ENCODE measurements around the gene NAT8L. TPM values are rescaled to one million over a fixed set of nuclear protein-coding genes. Genes with fewer than 3 reads are reported as not detected.
"Not testable (repeated sequence)": the region's sequence is repeated elsewhere in the genome, so short reads cannot be mapped to it uniquely, and the experiment has no call there.

Gene NAT8L
- 0.40 TPM for total RNA-seq

GRCh38 chr4:2059046-2059725, at the start of gene NAT8L:
NAT8L (plus strand) TSS chr4:2059327; CDS start chr4:2059512, 185 bp downstream.
- no peak for DNase-seq (ENCODE audit: low spot score)

DNA sequence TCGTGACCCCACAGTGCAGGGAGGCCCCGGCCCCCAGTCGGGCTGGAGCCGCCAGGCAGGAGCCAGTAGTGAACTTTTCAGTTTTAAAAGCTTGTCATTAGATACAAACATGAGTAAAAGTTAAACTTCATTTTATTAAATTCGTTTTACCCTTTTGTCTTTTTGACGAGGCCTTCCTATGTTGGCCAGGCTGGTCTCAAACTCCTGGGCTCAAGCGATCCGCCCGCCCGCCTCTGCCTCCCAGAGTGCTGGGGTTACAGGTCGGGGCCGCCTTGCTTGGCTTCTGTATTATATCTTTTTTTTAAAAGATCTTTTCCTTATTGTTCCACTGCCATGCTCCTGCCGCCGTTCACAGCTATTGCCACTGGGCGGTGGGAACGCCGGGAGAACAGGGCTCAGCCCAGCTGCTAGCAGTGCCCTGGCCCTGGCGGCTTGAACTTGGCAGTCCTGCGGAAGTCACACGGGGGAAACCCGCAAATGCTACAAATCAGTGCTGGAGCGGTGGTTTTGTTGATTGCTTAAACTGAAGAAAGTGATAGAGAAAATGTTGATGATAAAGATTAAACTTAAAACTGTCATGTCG, 49.4 kb upstream of the NAT8L start:
- DNase-seq (ENCODE audit: low spot score) = peak; percentile 56

GRCh38 chr4:2011583-2011982, 47.5 kb upstream of the NAT8L start:
- DNase-seq (ENCODE audit: low spot score) = no peak

GRCh38 chr4:2015008-2015407, 44.1 kb upstream of the NAT8L start:
- no peak for DNase-seq (ENCODE audit: low spot score)

DNA sequence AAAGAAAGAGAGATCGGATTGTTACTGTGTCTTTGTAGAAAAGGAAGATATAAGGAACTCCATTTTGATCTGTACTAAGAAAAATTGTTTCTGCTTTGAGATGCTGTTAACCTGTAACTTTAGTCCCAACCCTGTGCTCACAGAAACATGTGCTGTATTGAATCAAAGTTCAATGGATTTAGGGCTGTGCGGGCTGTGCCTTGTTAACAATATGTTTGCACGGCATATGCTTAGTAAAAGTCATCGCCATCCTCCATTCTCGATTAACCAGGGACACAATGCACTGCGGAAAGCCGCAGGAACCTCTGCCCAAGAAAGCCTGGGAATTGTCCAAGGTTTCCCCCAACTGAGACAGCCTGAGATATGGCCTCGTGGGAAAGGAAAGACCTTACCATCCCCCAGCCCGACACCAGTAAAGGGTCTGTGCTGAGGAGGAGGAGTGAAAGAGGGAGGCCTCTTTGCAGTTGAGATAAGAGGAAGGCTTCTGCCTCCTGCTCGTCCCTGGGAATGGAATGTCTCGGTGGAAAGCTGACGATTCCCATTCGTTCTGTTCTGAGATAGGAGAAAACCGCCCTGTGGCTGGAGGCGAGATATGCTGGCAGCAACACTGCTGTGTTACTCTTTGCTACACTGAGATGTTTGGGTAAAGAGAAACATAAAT, 37.6 kb upstream of the NAT8L start:
- not testable (repeated sequence) for DNase-seq (ENCODE audit: low spot score)

DNA sequence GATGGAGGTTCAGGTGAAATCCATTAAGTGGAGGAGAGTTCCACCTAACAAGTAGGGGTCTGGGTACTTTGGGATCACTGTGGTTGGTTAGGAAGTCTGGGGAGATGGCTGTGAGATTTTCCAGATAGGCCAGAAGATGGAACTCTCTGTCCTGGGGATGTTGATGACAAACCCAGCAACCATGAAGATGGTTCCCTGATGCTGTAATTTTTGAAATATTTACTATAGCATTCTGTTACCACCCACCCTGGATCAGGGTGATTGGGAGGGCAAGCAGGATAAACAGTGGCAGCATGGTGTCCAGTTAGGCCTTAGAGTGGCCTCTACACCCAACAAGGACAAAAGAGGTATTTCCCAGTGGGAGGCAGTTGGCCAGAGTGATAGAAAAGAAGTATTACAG, 34.4 kb upstream of the NAT8L start:
- no peak for DNase-seq (ENCODE audit: low spot score)

GRCh38 chr4:2025817-2026216, 33.3 kb upstream of the NAT8L start:
- DNase-seq (ENCODE audit: low spot score) = no peak

GRCh38 chr4:2027120-2027519, 32.0 kb upstream of the NAT8L start:
- not testable (repeated sequence) for DNase-seq (ENCODE audit: low spot score)

DNA sequence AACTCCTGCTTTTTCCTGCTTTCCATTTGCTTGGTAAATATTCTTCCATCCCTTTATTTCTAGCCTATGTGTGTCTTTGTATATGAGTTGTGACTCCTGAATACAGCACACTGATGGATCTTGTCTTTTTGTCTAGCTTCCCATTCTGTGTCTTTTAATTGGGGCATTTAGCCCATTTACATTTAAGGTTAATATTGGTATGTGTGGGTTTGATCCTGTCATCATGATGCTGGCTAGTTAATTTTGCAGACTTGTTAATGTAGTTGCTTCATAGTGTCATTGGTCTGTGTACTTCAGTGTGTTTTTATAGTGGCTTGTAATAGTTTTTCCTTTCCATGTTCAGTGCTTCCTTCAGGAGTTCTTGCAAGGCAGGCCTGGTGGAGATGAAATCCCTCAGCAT, 28.0 kb upstream of the NAT8L start:
- not testable (repeated sequence) for DNase-seq (ENCODE audit: low spot score)

DNA sequence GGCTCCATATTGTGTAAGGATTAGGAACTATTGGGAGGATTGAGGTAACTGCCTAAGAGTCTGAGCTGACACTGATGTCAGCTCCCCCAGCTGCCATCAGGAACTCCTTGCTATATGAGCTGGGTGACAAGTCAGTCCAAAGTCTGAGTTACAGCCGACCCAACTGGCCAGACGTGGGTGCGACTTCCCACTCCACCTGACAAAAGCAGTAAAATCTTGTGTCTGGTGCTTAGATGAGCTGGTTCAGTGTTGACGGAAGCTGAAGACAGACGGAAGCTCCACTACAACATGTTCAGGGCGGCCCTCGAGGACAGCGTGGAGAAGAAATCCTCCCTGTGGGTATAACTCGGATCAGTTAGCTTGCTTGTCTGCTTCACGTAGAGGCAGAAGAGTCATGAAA, 22.8 kb upstream of the NAT8L start:
- DNase-seq (ENCODE audit: low spot score) = no peak

GRCh38 chr4:2036866-2037265, 22.3 kb upstream of the NAT8L start:
- no peak for DNase-seq (ENCODE audit: low spot score)

DNA sequence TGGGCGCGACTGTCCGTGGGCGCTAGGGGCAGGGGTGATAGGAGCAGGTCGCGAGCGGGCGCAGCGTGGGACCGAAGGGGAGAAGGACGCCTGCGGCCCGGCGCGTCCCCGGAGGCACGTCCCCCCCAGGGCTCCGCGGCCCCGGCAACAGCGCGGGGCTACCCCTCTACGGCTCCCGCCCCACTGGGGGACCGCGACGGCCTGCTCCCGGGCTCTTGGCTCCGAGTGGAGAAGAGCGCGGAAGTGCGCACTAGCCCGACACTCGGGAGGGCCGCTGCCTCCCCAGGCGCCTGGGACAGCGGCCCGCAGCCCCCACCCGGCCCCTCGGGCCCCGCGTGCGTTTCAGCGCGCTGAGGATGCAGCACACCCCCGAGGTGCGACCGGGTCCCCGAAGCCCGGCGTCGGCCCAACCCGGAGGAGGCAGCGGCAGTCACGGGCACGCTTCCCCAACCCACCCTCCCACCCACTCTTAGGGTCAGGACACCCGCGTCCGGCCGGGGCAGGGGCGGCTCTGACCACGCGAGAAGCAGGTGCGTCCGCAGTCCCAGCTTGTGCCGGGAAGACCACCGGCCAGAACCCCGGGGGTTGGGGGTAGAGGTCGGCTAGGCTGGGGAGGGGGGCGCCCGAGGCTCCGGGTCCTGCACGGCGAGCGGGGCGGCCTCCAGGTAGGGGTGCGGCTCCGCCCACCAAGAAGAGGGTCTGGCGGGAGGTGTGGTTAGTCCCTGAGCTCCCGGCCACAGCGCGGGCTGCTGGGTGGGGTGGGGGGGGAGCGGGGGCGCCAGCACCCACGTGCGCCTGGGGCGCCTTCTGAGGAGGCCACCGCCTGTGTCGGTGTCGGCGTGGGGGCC, 18.5 kb upstream of the NAT8L start:
- DNase-seq (ENCODE audit: low spot score) = no peak

DNA sequence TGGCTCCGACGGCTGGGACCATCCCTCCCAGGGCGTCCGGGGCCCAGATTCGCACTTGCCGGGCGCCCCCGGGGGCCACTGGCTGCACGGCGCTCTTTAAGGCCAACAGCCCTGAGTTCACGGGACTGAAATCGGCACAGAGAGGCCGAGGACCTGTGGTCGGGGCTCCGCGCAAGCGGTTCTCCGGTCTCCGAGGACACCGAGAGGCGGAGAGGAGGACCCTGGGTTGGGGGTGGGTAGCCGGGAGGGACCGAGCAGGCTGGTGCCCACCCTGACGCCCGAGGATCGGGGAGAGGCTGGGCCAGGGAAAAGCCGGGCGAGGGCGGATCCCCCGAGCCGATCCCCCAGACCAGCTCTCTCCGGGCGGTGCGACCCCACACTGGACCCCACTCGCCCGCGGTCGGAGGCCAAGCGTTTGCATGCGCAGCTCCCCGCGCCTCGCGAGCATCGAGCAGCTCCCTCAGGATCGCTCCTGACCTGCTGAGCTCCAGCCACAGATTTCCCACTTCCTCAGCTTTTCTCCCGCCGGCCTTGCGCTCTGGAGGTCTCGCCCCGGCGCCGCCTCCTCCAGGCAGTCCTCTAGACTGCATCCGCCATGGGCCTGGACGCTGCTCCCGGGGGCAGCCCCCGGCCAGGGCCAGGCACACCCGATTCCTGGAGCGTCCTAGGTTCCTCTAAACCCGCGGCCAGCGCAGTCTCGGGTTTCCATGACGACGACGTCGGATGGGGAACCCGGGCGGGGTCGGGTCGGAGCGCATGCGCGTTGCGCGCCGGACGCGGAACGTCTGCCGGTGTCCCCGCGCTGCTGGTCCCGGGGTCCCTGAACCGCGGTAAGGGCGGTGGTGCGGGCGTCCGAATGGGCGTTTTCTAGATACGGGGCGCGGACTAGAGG, 17.6 kb upstream of the NAT8L start:
- peak; percentile 80 for DNase-seq (ENCODE audit: low spot score)

- no peak for DNase-seq (ENCODE audit: low spot score)
These were observed 16.8 kb upstream of the NAT8L start for GRCh38 chr4:2042204-2042946.

- DNase-seq (ENCODE audit: low spot score) = no peak
These were observed 16.2 kb upstream of the NAT8L start for GRCh38 chr4:2042947-2043395.

DNA sequence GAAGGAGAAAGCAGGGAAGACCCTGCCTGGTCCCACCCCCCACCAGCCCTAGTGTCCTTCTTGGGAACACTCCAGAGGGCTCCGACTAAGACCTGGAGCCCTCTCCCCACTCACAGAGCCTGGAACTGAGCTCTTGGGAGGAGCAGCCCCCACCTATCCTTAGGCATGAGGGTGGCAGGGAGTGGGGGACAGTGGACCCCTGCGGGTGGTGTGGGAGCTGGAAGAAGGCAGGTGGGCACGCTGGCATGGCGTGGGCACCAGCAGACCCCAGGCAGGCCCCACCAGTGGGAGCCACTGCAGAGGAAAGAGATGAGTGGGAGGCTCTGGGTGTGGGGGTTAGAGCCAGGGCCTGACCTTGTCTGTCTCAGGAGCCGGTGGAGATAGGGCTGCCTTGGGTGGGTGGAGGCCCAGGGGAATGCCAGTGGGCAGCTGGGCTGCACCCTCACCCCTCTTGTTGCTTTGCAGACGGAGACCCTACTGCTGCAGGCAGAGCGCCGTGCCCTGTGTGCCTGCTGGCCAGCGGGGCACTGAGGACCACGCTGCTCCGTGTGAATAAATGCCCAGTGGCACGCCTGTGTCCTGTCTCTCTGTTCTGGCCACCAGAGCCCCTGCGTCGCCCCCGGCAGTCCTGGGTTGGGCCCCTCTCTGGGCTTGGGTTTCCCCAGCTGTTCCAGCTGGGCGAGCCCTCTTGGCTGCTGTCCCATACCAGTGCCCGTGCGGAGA, 15.6 kb upstream of the NAT8L start:
- no peak for DNase-seq (ENCODE audit: low spot score)

DNA sequence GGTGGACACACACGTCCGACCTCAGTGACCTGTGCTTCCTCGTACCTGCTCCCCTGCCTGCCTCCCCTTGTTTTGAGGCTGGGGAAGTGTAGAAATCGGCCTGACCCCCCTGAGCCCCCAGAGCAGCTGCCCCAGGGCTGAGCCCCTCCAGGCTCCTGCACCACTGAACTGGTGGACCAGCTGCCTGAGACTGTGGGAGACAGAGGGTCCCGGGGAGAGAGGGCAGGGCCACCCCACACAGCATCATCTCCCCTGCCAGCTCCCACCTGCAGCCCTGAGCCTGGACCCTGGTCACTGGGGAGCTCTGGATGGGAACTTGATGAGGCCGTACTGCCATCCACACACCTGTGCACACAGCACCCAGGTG, 15.0 kb upstream of the NAT8L start:
- DNase-seq (ENCODE audit: low spot score) = no peak

GRCh38 chr4:2044542-2045517, 14.3 kb upstream of the NAT8L start:
- no peak for DNase-seq (ENCODE audit: low spot score)

GRCh38 chr4:2045518-2045951, 13.6 kb upstream of the NAT8L start:
- no peak for DNase-seq (ENCODE audit: low spot score)

Data from mucosa of gallbladder (tissue), 1 donor.